A549 treated with RU486 at 1 μM for 4 hours (cell line): ENCODE data around the gene ALCAM. TPM values are rescaled to one million over a fixed set of nuclear protein-coding genes. Genes with fewer than 3 reads are reported as not detected.

Experiments used
- total RNA-seq: library from RNA; stranded (reverse); fragments of 200-300 nt; extraction: Qiagen RNA extraction; gene quantifications from 5 replicates; pipeline ENCODE4 v1.2.3, GENCODE V29; 2022; ENCODE audit warnings: low read depth

The ALCAM gene
- total RNA-seq = 48.8 to 75.1 TPM (median 67.9 TPM) in 5 replicates

GRCh38 chr3:105366326-105367062 is at the start of gene ALCAM:
ALCAM (plus strand) TSS chr3:105366909.

